ENCODE data around the gene TIGD1. TPM values are rescaled to one million over a fixed set of nuclear protein-coding genes. Genes with fewer than 3 reads are reported as not detected.
A peak's percentile ranks its signal among the peaks of the same experiment; 100 is the strongest.

The TIGD1 gene
- polyA plus RNA-seq, 3 donors, result 1.6 to 4.1 (median 2.1) TPM

GRCh38 chr2:232527905-232528470 is 22.4 kb downstream of the TIGD1 start:
- no peak for TF ChIP-seq CTCF (IDR thresholded peaks at IDR 0.05)
- H3K4me3 ChIP-seq (replicated peaks in 1 of 3; ENCODE audit: low read depth in 2 of 3, low read length in 3 of 3), result no peak overlapping the region
- Mint-ChIP-seq H3K27ac (no peak overlapping the region), H3K27me3 (ENCODE audit: low read depth in 3 of 3) (peaks cover 30 to 50% (median 32%) of the 10 kb centered on the region in 3 donors), H3K4me3 (peak overlapping the region in 1 of 2 donors; percentile 32), H3K9me3 (peaks cover 0 to 8% (median 0%) of the 10 kb centered on the region in 7 donors), H3K36me3 (no peaks in the 10 kb centered on the region), H3K4me1 (peaks cover 9% of the 10 kb centered on the region)
- no peak for DNase-seq
- peaks cover 0 to 10% of the 10 kb centered on the region in 2 donors for H3K4me1 ChIP-seq (ENCODE audit: control insufficient read depth in 1 of 2, insufficient read depth in 2 of 2, low read length in 2 of 2)
- intact Hi-C loops (cut with micrococcal nuclease), result no loop called here
- H3K36me3 ChIP-seq (replicated peaks in 1 of 2; ENCODE audit: control insufficient read depth in 1 of 2, insufficient read depth in 2 of 2, low read length in 2 of 2), result no peaks in the 10 kb centered on the region
- no peaks in the 10 kb centered on the region for H3K79me2 ChIP-seq (ENCODE audit: insufficient read depth, low read length)
- no peak overlapping the region for H3K27ac ChIP-seq (ENCODE audit: low read depth in 1 of 2, low read length in 2 of 2)
- no peak overlapping the region for H2AFZ ChIP-seq (ENCODE audit: insufficient read depth, low read depth, low read length, poor library complexity, severe bottlenecking)
- H4K20me1 ChIP-seq (ENCODE audit: insufficient read depth, low read length), result no peaks in the 10 kb centered on the region
- H3K9ac ChIP-seq (ENCODE audit: insufficient read depth, low read length, poor library complexity, severe bottlenecking), result no peak overlapping the region
- 100% methylated on average over 3 of the region's 6 CpGs for WGBS (ENCODE audit: insufficient coverage)
- H3K9me3 ChIP-seq (replicated peaks in 1 of 2; ENCODE audit: control insufficient read depth in 1 of 2, insufficient read depth in 1 of 2, low read length in 2 of 2), result peaks cover 0 to 5% of the 10 kb centered on the region in 2 donors
- no peak overlapping the region for H3K4me2 ChIP-seq (replicated peaks; ENCODE audit: extremely low read depth, low read length, poor library complexity, severe bottlenecking)
- H3K27me3 ChIP-seq (ENCODE audit: control insufficient read depth in 2 of 2, insufficient read depth in 2 of 2, low read length in 2 of 2), result peaks cover 17 to 34% of the 10 kb centered on the region in 2 donors

- peaks cover 0 to 10% (median 0%) of the 10 kb centered on the region in 7 donors for H3K9me3 Mint-ChIP-seq
- Histone ChIP-seq H3K27ac (ENCODE audit: low read depth in 1 of 2, low read length in 2 of 2) (no peak overlapping the region), H3K4me2 (replicated peaks; ENCODE audit: extremely low read depth, low read length, poor library complexity, severe bottlenecking) (no peak overlapping the region), H2AFZ (ENCODE audit: insufficient read depth, low read depth, low read length, poor library complexity, severe bottlenecking) (no peak overlapping the region), H3K36me3 (replicated peaks in 1 of 2; ENCODE audit: control insufficient read depth in 1 of 2, insufficient read depth in 2 of 2, low read length in 2 of 2) (no peaks in the 10 kb centered on the region), H3K27me3 (ENCODE audit: control insufficient read depth in 2 of 2, insufficient read depth in 2 of 2, low read length in 2 of 2) (peaks cover 24 to 46% of the 10 kb centered on the region in 2 donors), H3K9me3 (replicated peaks in 1 of 2; ENCODE audit: control insufficient read depth in 1 of 2, insufficient read depth in 1 of 2, low read length in 2 of 2) (peaks cover 0 to 5% of the 10 kb centered on the region in 2 donors), H3K4me1 (ENCODE audit: control insufficient read depth in 1 of 2, insufficient read depth in 2 of 2, low read length in 2 of 2) (peaks cover 4 to 21% of the 10 kb centered on the region in 2 donors), H3K9ac (ENCODE audit: insufficient read depth, low read length, poor library complexity, severe bottlenecking) (no peak overlapping the region), H3K4me3 (replicated peaks in 1 of 3; ENCODE audit: low read depth in 2 of 3, low read length in 3 of 3) (no peak overlapping the region), H3K79me2 (ENCODE audit: insufficient read depth, low read length) (no peaks in the 10 kb centered on the region), H4K20me1 (ENCODE audit: insufficient read depth, low read length) (no peaks in the 10 kb centered on the region)
- H3K27me3 Mint-ChIP-seq (ENCODE audit: low read depth in 3 of 3), result peaks cover 35 to 60% (median 43%) of the 10 kb centered on the region in 3 donors
- intact Hi-C loops (cut with micrococcal nuclease), result no loop called here
- TF ChIP-seq CTCF (IDR thresholded peaks at IDR 0.05), result no peak
- DNase-seq, result no peak
- H3K36me3 Mint-ChIP-seq, result peaks cover 0 to under 1% of the 10 kb centered on the region in 2 donors
- no peak overlapping the region for H3K27ac Mint-ChIP-seq
- H3K4me3 Mint-ChIP-seq, result peak overlapping the region in 1 of 2 donors; percentile 35
- WGBS (ENCODE audit: insufficient coverage), result 79% methylated on average over 5 of the region's 13 CpGs
- H3K4me1 Mint-ChIP-seq, result peaks cover 11% of the 10 kb centered on the region
These were observed 23.9 kb downstream of the TIGD1 start for GRCh38 chr2:232526372-232526941.
